Measurements from ENCODE around the gene SLC41A1. TPM values are rescaled to one million over a fixed set of nuclear protein-coding genes. Genes with fewer than 3 reads are reported as not detected.

The SLC41A1 gene
- total RNA-seq, 1 donor from 2014 or later = 17.7 TPM

- Histone ChIP-seq H3K4me3 (peak overlapping the region; percentile 63 to 72), H3K4me1 (peaks cover 19% of the 10 kb centered on the region), H3K9me3 (no peaks in the 10 kb centered on the region), H3K27ac (peak overlapping the region; percentile 37), H3K27me3 (no peaks in the 10 kb centered on the region), H3K36me3 (no peaks in the 10 kb centered on the region)
- intact Hi-C loops (cut with DNase I) = no loop called here
- no peak for TF ChIP-seq POLR2A (IDR thresholded peaks at IDR 0.05)
- DNase-seq (ENCODE audit: extremely low spot score in 2 of 2) = no peak
Observed at GRCh38 chr1:205775717-205776056, 37.3 kb downstream of the SLC41A1 start.

- Histone ChIP-seq H3K27ac (peak within 1 kb of the TSS; percentile 37), H3K36me3 (no peaks in the 10 kb centered on the region), H3K4me1 (peaks cover 19% of the 10 kb centered on the region), H3K9me3 (no peaks in the 10 kb centered on the region), H3K4me3 (peak within 1 kb of the TSS; percentile 63 to 72), H3K27me3 (no peaks in the 10 kb centered on the region)
- TF ChIP-seq POLR2AphosphoS5 (IDR thresholded peaks at IDR 0.05; ENCODE audit: insufficient read depth in 1 of 2, low read depth in 1 of 2) (peak; percentile 84), POLR2A (IDR thresholded peaks at IDR 0.05) (peak in 1 of 2 donors; percentile 24)
- TF ChIP-seq, protein P1, sequence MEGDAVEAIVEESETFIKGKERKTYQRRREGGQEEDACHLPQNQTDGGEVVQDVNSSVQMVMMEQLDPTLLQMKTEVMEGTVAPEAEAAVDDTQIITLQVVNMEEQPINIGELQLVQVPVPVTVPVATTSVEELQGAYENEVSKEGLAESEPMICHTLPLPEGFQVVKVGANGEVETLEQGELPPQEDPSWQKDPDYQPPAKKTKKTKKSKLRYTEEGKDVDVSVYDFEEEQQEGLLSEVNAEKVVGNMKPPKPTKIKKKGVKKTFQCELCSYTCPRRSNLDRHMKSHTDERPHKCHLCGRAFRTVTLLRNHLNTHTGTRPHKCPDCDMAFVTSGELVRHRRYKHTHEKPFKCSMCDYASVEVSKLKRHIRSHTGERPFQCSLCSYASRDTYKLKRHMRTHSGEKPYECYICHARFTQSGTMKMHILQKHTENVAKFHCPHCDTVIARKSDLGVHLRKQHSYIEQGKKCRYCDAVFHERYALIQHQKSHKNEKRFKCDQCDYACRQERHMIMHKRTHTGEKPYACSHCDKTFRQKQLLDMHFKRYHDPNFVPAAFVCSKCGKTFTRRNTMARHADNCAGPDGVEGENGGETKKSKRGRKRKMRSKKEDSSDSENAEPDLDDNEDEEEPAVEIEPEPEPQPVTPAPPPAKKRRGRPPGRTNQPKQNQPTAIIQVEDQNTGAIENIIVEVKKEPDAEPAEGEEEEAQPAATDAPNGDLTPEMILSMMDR (IDR thresholded peaks at IDR 0.05) = no peak
- intact Hi-C loops (cut with DNase I) = no loop called here
- no peak for DNase-seq (ENCODE audit: extremely low spot score in 2 of 2)
Observed at GRCh38 chr1:205775015-205775716, 37.8 kb downstream of the SLC41A1 start, which contains the start of gene RAB29. Gene RAB29, minus strand, starts transcription at chr1:205775482. Its CDS starts 526 bp downstream, at chr1:205774956.

GRCh38 chr1:205774198-205775014 lies 38.6 kb downstream of the SLC41A1 start:
- peaks cover 19% of the 10 kb centered on the region for H3K4me1 ChIP-seq
- peak overlapping the region; percentile 63 to 72 for H3K4me3 ChIP-seq
- H3K36me3 ChIP-seq = no peaks in the 10 kb centered on the region
- intact Hi-C loops (cut with DNase I) = no loop called here
- no peaks in the 10 kb centered on the region for H3K27me3 ChIP-seq
- DNase-seq (ENCODE audit: extremely low spot score in 2 of 2) = no peak
- TF ChIP-seq POLR2AphosphoS5 (IDR thresholded peaks at IDR 0.05; ENCODE audit: insufficient read depth in 1 of 2, low read depth in 1 of 2) (no peak), POLR2A (IDR thresholded peaks at IDR 0.05) (no peak)
- TF ChIP-seq, protein P1 (IDR thresholded peaks at IDR 0.05) = no peak
- no peaks in the 10 kb centered on the region for H3K9me3 ChIP-seq
- peak overlapping the region; percentile 37 for H3K27ac ChIP-seq

DNA sequence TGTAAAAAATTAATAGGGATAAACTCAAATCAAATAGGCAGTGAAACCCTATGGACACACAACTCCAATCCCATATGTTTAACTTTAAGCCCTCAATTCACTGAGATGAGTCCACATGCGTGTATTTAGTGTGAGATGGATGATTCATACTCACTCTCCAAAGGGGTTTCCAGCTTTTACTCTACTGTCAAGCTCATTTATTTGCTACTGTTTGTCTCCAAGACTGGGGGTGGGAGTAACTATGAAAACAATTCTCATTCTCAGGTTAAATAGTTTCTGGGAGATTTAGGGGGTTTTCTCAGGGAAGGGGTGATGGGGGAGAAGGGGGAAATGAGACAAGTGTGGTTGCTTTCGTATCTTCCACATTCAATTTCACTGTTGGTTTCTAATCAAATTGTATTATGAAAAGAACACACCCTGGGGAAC lies 40.4 kb downstream of the SLC41A1 start:
- Histone ChIP-seq H3K27me3 (no peaks in the 10 kb centered on the region), H3K4me3 (no peak overlapping the region), H3K4me1 (peaks cover 19% of the 10 kb centered on the region), H3K9me3 (no peaks in the 10 kb centered on the region), H3K27ac (no peak overlapping the region), H3K36me3 (no peaks in the 10 kb centered on the region)
- TF ChIP-seq, protein P1 (IDR thresholded peaks at IDR 0.05) = no peak
- TF ChIP-seq POLR2A (IDR thresholded peaks at IDR 0.05) = no peak
- no peak for TF ChIP-seq POLR2AphosphoS5 (IDR thresholded peaks at IDR 0.05; ENCODE audit: insufficient read depth in 1 of 2, low read depth in 1 of 2)
- intact Hi-C loops (cut with DNase I) = no loop called here
- DNase-seq (ENCODE audit: extremely low spot score in 2 of 2) = no peak

GRCh38 chr1:205770618-205771017 lies 42.4 kb downstream of the SLC41A1 start:
- TF ChIP-seq POLR2A (IDR thresholded peaks at IDR 0.05) = no peak
- TF ChIP-seq, protein P1 (IDR thresholded peaks at IDR 0.05) = no peak
- Histone ChIP-seq H3K9me3 (no peaks in the 10 kb centered on the region), H3K4me1 (peaks cover 14% of the 10 kb centered on the region), H3K4me3 (no peak overlapping the region), H3K27me3 (no peaks in the 10 kb centered on the region), H3K27ac (no peak overlapping the region), H3K36me3 (no peaks in the 10 kb centered on the region)
- no peak for DNase-seq (ENCODE audit: extremely low spot score in 2 of 2)
- intact Hi-C loops (cut with DNase I) = no loop called here

Data from vagina (tissue), 2 donors.